HFF-Myc (cell line): ENCODE data around the gene FNIP1.

Experiments
- DNase-seq: peaks from one replicate; pipeline ENCODE4 v3.0.0-alpha.2; 2011; ENCODE audit warnings: low read depth; ENCODE audit errors: extremely low read depth
- H3K4me3 ChIP-seq: replicated peaks from 2 replicates; pipeline ENCODE4 v1.5.1; 2011; ENCODE audit warnings: low read depth, mild to moderate bottlenecking, control low read depth, low read length
- TF ChIP-seq, protein P1 (sequence below): IDR thresholded peaks from 2 replicates; pipeline ENCODE4 v1.5.1; 2012; ENCODE audit warnings: mild to moderate bottlenecking, low read depth, low read length, control low read depth; ENCODE audit errors: missing control alignments

FNIP1 gene

DNA sequence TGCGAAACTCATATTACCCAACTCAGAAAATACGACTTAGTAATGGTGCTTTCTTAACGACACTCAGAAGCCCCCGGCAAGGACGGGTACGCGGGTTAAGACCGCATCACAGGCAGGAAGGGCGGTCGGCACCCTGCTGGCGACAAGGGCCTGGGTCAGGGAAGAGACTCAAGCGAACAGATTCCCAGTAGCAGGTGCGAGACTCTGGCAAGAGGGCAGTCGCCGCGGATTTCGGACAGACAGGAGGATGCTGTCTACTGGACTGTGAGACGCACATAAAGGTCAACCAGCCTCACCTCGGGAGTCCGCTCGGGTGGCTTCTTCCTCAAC is 162.2 kb downstream of the FNIP1 start:
- no peak for DNase-seq
- H3K4me3 ChIP-seq = peak overlapping the region; percentile 79
- TF ChIP-seq, protein P1, sequence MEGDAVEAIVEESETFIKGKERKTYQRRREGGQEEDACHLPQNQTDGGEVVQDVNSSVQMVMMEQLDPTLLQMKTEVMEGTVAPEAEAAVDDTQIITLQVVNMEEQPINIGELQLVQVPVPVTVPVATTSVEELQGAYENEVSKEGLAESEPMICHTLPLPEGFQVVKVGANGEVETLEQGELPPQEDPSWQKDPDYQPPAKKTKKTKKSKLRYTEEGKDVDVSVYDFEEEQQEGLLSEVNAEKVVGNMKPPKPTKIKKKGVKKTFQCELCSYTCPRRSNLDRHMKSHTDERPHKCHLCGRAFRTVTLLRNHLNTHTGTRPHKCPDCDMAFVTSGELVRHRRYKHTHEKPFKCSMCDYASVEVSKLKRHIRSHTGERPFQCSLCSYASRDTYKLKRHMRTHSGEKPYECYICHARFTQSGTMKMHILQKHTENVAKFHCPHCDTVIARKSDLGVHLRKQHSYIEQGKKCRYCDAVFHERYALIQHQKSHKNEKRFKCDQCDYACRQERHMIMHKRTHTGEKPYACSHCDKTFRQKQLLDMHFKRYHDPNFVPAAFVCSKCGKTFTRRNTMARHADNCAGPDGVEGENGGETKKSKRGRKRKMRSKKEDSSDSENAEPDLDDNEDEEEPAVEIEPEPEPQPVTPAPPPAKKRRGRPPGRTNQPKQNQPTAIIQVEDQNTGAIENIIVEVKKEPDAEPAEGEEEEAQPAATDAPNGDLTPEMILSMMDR = no peak

DNA sequence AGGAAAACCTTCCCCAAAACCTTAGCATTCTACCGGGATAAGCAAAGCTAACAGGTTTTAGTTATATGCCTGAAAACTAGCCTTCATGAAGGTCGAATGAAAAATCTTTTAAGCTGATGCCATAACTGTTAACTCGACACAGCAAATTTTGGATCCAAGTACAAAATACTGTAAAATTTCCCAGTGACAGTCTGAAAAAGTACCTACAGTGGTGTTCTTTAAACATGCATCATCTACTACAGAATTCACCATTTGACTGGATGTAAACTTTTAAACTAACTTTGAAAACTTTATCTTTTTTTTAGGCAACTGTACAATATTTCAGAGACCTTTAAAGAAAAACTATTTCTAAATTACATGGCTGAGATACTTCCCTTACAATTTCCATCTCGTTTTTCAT is 162.6 kb downstream of the FNIP1 start:
- no peak for DNase-seq
- H3K4me3 ChIP-seq = peak overlapping the region; percentile 79
- TF ChIP-seq, protein P1 = no peak

DNA sequence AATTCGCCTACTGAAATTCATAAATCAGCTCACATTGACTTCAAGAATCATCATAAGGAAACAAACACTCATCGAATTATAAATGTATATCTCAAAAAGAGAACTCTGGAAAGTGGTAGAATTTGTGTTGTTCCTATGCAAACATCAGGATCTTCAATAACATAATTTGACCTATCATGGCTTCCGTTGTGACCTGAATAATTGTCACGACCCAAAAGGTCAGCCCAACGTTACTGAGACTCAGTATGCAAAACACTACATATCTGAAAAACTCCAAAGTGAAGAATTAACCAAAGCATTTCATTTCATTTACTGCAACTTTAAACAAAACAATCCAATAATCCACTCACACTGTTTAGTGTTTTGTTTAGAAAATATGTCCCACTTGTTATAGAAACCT is 163.0 kb downstream of the FNIP1 start:
- DNase-seq = no peak
- TF ChIP-seq, protein P1 = no peak
- H3K4me3 ChIP-seq = peak overlapping the region; percentile 79

DNA sequence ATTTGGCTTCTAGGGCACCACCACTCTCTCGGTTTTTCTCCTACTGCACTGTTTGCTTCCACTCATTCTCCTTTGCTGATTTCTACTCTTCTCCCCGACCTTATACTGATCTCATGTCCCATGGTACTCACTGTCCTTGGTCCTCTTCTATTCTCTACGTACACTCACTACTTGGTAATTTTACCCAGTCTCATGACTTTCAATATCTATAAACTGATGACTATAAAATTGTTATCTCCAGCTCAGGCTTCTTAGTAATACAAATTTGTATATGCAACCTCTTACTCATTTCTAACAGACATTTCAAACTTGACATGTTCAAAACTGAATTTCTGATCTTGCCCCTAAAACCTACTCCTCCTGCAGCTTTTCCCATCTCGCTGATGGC is 165.9 kb downstream of the FNIP1 start:
- TF ChIP-seq, protein P1 = no peak
- H3K4me3 ChIP-seq = no peak overlapping the region
- DNase-seq = no peak

DNA sequence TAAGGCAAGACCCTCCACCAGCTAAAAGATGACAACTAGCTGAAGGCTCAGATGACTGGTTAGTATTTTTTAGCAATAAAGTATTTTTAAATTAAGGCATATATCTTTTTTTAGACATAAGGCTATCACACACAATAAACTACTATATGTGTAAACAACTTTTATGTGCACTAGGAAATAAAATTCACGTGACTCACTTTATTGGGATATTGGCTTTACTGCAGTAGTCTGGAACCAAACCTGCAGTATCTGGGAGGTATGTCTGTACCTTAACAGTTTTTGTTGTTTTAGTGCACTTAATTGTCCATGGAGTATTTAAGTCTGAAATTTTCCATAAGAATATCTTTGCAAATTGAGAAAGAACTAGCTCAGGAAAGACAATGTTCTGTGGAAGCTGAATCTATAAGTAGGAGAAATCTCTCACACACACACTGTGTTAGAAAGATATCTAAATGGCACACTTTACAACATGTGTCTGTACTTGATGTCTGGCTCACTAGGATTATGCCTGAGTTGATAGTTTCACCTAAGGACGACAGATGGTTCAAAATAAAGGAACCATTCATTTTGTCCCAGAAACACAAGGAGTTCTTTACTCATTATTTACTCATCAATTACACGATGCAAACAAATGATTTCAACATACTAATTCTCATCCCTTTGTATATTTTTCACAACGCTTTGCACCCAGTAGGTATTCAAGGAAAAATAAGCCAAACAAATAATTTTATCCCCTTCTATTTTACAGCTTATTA is 166.4 kb downstream of the FNIP1 start:
- TF ChIP-seq, protein P1 = no peak
- H3K4me3 ChIP-seq = no peak overlapping the region

DNA sequence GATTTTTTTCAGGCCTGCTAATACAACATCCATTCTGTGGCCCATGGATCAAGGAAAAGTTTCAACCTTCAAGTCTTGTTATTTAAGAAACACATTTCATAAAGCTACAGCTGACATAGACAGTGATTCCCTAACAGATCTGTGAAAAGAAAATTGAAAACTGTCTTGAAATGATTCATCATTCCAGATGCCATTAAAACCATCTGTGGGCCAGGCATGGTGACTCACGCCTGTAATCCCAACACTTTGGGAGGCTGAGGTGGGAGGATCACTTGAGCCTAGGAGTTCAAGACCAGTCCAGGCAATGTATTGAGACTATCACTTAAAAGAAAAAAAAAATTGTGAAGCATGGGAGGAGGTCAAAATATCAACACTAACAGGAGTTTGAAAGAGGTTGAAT is 167.8 kb downstream of the FNIP1 start:
- DNase-seq = no peak

More for the DNA sequence above, 166.4 kb downstream of the FNIP1 start:
- no peak for DNase-seq

More for the DNA sequence above, 167.8 kb downstream of the FNIP1 start:
- TF ChIP-seq, protein P1 = no peak
- no peak overlapping the region for H3K4me3 ChIP-seq
